WTC11 (cell line): ENCODE measurements around the gene PPM1L.

Experiments used
- ATF2 ChIP-seq: sonication (generic); formaldehyde crosslinking; IDR thresholded peaks from 2 replicates; pipeline ENCODE4 v1.8.1; 2022; ENCODE audit warnings: low read depth, missing genetic modification reagents, borderline replicate concordance
- CTCF ChIP-seq: fragments of 200-600 bp; IDR thresholded peaks from 2 replicates; pipeline ENCODE4 v1.8.0; 2022; ENCODE audit warnings: antibody characterized with exemption
- E2F4 ChIP-seq: sonication (generic); formaldehyde crosslinking; IDR thresholded peaks from 2 replicates; pipeline ENCODE4 v1.8.1; 2022; ENCODE audit warnings: low read depth, mild to moderate bottlenecking, moderate library complexity, missing genetic modification reagents, borderline replicate concordance
- FOXP1 ChIP-seq: sonication (generic); formaldehyde crosslinking; IDR thresholded peaks from 2 replicates; pipeline ENCODE4 v1.8.0; 2022; ENCODE audit warnings: missing genetic modification reagents, mild to moderate bottlenecking, moderate library complexity, borderline replicate concordance
- FOXP4 ChIP-seq: sonication (generic); formaldehyde crosslinking; IDR thresholded peaks from 2 replicates; pipeline ENCODE4 v1.8.0; 2022; ENCODE audit warnings: mild to moderate bottlenecking, missing genetic modification reagents
- NFE2L1 ChIP-seq: sonication (generic); formaldehyde crosslinking; IDR thresholded peaks from 2 replicates; pipeline ENCODE4 v1.8.1; 2023; ENCODE audit warnings: missing genetic modification reagents
- PRDM15 ChIP-seq: sonication (generic); formaldehyde crosslinking; IDR thresholded peaks from 2 replicates; pipeline ENCODE4 v1.8.0; 2022; ENCODE audit warnings: missing genetic modification reagents
- SMAD4 ChIP-seq: sonication (generic); formaldehyde crosslinking; IDR thresholded peaks from 2 replicates; pipeline ENCODE4 v1.8.0; 2022; ENCODE audit warnings: mild to moderate bottlenecking, missing genetic modification reagents
- ZNF263 ChIP-seq: sonication (generic); formaldehyde crosslinking; IDR thresholded peaks from 2 replicates; pipeline ENCODE4 v1.8.1; 2022; ENCODE audit warnings: low read depth, mild to moderate bottlenecking, moderate library complexity, missing genetic modification reagents

- TF ChIP-seq E2F4 (CRISPR knock-in tag) (no peak), CTCF (no peak), SMAD4 (CRISPR knock-in tag) (no peak), NFE2L1 (CRISPR knock-in tag) (no peak), ATF2 (CRISPR knock-in tag) (no peak), ZNF263 (CRISPR knock-in tag) (no peak), PRDM15 (CRISPR knock-in tag) (no peak), FOXP1 (CRISPR knock-in tag) (no peak), FOXP4 (no peak)
Measured at GRCh38 chr3:160949460-160949859, 193.4 kb downstream of the PPM1L start.
